HUES6 (cell line): ENCODE data around the gene KCNQ5.

Experiments used
- H3K27ac ChIP-seq: 2 replicates; pipeline ENCODE4 v1.7.0; 2013; ENCODE audit warnings: low read depth, mild to moderate bottlenecking, low read length, inconsistent platforms
- H3K27me3 ChIP-seq: 2 replicates; pipeline ENCODE4 v1.6.1; 2013; ENCODE audit warnings: low read length; ENCODE audit not compliant: control insufficient read depth, insufficient read depth
- H3K36me3 ChIP-seq: 2 replicates; pipeline ENCODE4 v1.6.1; 2013; ENCODE audit warnings: low read length; ENCODE audit not compliant: control insufficient read depth, insufficient read depth
- H3K4me1 ChIP-seq: 2 replicates; pipeline ENCODE4 v1.6.1; 2013; ENCODE audit warnings: low read length; ENCODE audit not compliant: control insufficient read depth, insufficient read depth
- H3K4me3 ChIP-seq: 2 replicates; pipeline ENCODE4 v1.5.1; 2013; ENCODE audit warnings: low read depth, low read length
- H3K9ac ChIP-seq: one replicate; pipeline ENCODE4 v1.6.1; 2013; ENCODE audit warnings: mild to moderate bottlenecking, low read length
- H3K9me3 ChIP-seq: 2 replicates; pipeline ENCODE4 v1.6.1; 2013; ENCODE audit warnings: low read depth, low read length; ENCODE audit not compliant: control insufficient read depth, insufficient read depth

The KCNQ5 gene

DNA sequence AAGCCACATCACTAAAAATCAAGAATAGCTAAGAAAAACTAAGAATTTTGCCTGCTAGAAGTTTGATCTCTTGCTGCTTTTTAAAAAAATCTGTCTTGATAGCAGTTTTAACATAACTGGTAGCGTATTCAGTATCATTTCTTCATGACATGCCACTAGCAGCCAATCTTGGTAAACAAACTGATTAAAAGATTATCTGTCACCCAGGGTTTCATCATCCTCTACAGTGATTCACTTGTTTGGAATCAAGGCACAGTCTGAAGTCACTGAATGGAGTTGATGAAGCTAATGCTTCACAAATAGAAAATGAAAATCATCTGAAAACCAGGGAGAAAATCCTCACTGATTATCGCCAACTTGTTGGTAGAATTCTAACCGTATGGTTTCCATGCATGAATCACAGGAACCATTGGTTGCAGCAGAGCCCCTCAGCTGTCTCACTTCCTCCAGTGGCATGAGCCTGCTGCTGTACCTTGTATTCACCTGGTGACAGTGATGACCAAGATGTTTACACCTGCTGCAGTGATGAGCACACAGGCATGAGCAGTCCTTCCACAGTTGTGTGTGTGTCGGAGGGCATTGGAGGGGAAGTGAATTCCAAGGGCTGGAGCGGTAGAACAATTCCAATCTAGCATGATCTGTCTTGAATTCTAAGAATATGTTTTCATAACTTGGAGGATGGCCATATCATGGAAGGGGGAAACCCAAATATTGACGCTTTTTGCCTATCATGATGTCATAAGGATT, 328.4 kb downstream of the KCNQ5 start:
- Histone ChIP-seq H3K4me1 (no peaks in the 10 kb centered on the region), H3K4me3 (no peak overlapping the region), H3K9me3 (no peaks in the 10 kb centered on the region), H3K9ac (no peak overlapping the region), H3K36me3 (no peaks in the 10 kb centered on the region), H3K27ac (no peak overlapping the region), H3K27me3 (no peaks in the 10 kb centered on the region)

DNA sequence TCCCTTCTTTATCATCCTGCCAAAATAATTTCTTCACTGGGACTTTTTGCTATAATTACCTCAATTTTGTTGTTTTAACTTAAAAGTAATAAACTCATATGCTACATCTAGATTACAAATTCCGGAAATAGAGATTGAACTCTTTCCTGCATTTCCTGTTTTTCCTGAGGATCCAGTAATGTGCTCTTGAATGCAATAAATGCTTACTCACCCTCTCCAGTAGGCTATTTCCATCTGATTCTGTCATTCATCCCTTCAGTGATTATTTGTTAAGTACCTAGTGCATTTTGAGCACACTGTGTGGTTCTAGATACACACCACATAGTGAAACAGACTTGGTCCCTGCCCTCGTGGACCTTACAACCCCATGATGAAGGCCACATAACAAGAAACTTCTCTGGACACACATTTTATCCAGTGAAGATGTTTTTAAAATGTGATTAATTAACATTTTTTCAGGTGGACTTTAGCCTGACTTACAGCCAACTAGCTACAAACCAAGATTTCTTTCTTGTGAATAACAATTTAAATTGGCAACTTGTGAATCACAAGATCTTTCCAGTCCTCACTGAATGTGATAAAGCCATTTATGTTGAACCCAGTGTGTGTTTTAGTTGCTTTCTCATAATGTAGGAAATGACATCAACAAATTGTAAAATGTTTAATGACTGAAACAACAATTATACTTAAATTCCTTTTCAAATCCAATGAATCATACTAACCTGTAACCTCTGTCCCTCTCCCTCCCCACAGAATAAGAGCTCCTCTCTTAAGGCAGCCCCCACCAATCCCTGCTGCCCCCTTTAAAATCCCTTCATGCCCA, 331.2 kb downstream of the KCNQ5 start:
- Histone ChIP-seq H3K9ac (no peak overlapping the region), H3K27ac (no peak overlapping the region), H3K36me3 (no peaks in the 10 kb centered on the region), H3K4me3 (no peak overlapping the region), H3K9me3 (no peaks in the 10 kb centered on the region), H3K27me3 (no peaks in the 10 kb centered on the region), H3K4me1 (peaks cover 8% of the 10 kb centered on the region)

DNA sequence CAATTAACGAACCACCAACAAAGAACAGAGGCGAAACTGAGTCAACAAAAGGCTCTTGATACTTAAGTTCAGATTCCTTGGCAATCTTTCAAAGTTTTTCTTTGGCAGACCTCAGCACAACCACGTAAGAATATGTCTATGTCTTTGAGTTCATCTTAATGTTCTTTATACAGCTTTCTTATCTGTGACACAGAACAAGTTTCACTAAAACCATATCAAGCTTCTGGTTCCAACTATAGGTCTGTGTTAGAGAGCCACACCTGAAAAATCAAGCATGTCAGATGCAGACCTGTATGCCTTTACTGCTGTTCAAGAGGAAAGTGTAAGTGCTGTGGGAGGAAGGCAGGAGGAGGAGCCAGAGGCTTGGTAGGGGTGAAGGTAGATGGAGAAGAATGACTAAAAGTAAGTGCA, 332.1 kb downstream of the KCNQ5 start:
- Histone ChIP-seq H3K9me3 (no peaks in the 10 kb centered on the region), H3K27ac (no peak overlapping the region), H3K36me3 (no peaks in the 10 kb centered on the region), H3K9ac (no peak overlapping the region), H3K27me3 (no peaks in the 10 kb centered on the region), H3K4me1 (peaks cover 8% of the 10 kb centered on the region), H3K4me3 (no peak overlapping the region)

DNA sequence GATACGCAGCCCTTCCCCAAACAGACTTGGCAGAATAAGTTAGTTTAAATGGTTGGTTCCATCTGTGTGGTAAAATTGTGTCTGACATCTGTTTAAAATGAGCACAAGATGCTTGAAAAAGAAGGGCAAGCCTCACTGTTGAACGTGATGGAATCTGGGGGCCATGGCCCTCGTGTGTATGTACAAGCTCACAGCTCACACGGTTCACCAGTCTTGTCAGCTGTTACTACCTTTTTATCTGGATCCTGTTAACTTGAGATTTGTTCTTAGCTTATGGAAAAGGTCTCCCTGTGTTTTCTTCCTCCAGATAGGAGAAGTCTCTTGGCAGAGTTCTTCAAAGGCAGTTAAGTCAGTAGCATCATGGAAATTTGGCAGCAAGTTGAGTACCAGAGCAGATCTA, 332.9 kb downstream of the KCNQ5 start:
- peaks cover 8% of the 10 kb centered on the region for H3K4me1 ChIP-seq
- no peaks in the 10 kb centered on the region for H3K27me3 ChIP-seq
- H3K36me3 ChIP-seq: no peaks in the 10 kb centered on the region
- no peaks in the 10 kb centered on the region for H3K9me3 ChIP-seq
- H3K27ac ChIP-seq: no peak overlapping the region
- H3K4me3 ChIP-seq: no peak overlapping the region
- H3K9ac ChIP-seq: no peak overlapping the region

DNA sequence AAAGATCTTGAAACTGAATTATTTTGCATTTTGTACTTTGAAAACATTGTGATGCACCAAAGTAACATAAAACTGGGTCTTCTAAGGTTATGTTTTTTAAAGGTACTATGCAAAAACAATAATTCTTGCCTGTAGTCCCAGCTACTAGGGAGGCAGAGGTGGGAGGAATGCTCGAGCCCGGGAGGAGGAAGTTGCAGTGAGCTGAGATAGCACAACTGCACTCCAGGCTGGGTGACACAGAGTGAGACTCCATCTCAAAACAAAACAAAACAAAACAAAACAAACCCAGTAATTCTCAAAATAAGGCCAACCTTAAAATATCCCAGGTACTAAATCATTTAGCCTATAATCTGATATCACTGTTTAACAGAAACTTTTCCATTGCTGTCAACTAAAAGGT, 333.8 kb downstream of the KCNQ5 start:
- H3K27me3 ChIP-seq: no peaks in the 10 kb centered on the region
- no peak overlapping the region for H3K9ac ChIP-seq
- no peaks in the 10 kb centered on the region for H3K9me3 ChIP-seq
- H3K27ac ChIP-seq: no peak overlapping the region
- no peak overlapping the region for H3K4me3 ChIP-seq
- H3K4me1 ChIP-seq: peaks cover 8% of the 10 kb centered on the region
- no peaks in the 10 kb centered on the region for H3K36me3 ChIP-seq

DNA sequence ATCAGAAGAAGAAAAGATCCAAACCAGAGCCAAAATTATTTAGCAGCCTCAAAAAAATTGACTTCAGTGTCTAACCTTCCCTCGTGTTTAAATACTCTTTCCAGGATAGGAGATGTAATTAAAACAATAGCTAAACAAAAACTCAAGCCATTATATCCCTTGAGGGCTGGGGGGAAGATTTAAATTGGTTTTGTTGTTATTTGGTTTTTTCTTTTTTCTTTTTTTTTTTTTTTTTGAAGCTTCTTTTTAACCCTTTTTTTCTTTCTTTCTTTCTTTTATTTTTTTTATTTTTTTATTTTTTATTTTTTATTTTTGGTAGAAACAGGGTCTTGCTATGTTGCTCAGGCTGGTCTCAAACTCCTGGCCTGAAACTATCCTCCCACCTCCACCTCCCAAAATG, 334.4 kb downstream of the KCNQ5 start:
- peaks cover 8% of the 10 kb centered on the region for H3K4me1 ChIP-seq
- no peaks in the 10 kb centered on the region for H3K27me3 ChIP-seq
- no peak overlapping the region for H3K4me3 ChIP-seq
- no peaks in the 10 kb centered on the region for H3K36me3 ChIP-seq
- H3K9ac ChIP-seq: no peak overlapping the region
- H3K27ac ChIP-seq: no peak overlapping the region
- H3K9me3 ChIP-seq: no peaks in the 10 kb centered on the region

DNA sequence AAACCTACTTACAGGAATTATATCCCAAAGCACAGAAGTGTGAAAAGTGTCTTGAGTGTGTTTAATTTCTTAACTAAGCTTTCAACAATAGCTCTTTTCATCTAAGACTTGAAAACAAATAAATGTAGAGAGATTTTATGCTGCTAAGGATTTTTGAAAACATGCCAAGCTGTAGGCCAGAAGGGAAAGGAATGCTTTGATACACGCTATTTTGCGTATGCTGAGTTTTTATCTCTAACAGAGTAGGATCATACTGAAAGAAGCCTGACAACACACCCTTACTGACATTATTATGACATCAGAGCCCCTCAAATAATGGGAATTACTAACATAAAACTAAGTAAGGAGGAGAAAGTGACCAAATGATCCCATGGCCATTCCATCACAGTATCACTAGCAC, 338.0 kb downstream of the KCNQ5 start:
- H3K27me3 ChIP-seq: no peaks in the 10 kb centered on the region
- no peak overlapping the region for H3K27ac ChIP-seq
- H3K4me3 ChIP-seq: no peak overlapping the region
- H3K9ac ChIP-seq: no peak overlapping the region
- H3K4me1 ChIP-seq: peaks cover 8% of the 10 kb centered on the region
- no peaks in the 10 kb centered on the region for H3K36me3 ChIP-seq
- no peaks in the 10 kb centered on the region for H3K9me3 ChIP-seq

DNA sequence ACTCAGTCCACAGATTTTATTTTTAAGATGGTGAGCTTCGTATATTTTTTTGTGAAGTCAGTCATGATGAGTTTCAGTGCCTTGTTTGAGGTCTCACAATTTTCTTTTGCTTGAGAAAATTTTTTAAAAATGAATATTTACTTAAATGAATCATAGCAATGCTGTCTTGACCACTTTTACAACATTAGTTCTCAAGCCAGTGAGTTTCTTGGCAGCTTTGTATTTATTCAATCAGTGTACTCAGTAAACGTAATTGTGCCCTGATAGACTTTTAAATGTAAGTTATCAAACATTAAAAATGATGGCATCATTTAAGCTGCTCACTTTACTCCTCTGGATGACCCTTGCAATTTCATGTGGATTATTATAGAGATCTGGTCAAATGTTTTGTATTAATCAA, 342.1 kb downstream of the KCNQ5 start:
- Histone ChIP-seq H3K4me3 (no peak overlapping the region), H3K27ac (no peak overlapping the region), H3K9me3 (no peaks in the 10 kb centered on the region), H3K27me3 (no peaks in the 10 kb centered on the region), H3K9ac (no peak overlapping the region), H3K4me1 (no peaks in the 10 kb centered on the region), H3K36me3 (no peaks in the 10 kb centered on the region)

DNA sequence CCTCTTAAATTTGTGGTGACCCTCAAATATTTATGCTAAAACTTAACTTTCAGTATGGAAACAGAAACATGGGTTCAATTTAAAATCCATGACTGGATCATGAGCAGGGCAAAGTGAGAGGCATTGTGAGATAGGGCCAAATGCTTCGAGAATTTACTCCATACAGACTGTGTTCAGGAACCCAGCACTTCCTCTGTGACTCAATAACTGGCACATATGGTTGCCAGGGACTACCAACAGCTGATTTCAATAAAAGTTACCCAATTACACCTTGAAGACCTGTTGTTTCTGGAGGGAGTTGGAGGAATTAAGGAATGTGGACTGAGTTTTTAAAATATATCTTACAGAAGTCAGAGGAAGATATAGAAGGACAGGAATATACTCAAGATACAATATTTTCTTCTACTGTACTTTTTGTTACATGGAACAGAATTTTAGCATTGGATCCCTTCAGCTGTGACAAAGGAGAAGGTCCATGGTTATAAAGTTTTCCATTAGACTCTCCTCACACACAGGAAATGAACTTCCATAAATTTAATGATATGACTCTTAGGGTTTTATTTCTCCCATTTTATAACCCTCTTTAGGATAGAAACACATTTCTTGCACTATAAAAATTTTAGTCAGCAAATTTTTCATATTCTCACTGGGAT, 344.9 kb downstream of the KCNQ5 start:
- Histone ChIP-seq H3K9me3 (no peaks in the 10 kb centered on the region), H3K4me1 (no peaks in the 10 kb centered on the region), H3K36me3 (no peaks in the 10 kb centered on the region), H3K27me3 (no peaks in the 10 kb centered on the region), H3K27ac (no peak overlapping the region), H3K4me3 (no peak overlapping the region), H3K9ac (no peak overlapping the region)

DNA sequence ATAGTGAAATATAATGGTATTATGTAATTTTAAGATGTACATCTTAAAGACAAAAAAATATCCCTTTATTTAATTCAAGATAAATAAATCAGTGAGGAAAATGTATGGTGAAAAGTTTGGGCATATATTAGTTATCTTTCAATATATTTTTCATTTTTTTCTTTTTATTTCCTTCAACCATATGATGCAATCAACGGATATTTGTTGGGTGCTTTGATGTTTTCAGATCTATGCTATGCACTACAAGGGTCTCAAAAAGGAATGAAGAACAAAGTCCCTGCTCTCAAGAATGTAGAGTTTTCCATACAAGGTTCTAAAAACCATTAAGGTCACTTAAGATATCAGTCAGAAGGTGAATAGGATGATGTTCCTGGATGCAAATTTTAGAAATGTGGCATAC, 345.5 kb downstream of the KCNQ5 start:
- H3K27me3 ChIP-seq: no peaks in the 10 kb centered on the region
- no peak overlapping the region for H3K27ac ChIP-seq
- H3K4me1 ChIP-seq: no peaks in the 10 kb centered on the region
- H3K4me3 ChIP-seq: no peak overlapping the region
- no peaks in the 10 kb centered on the region for H3K9me3 ChIP-seq
- H3K9ac ChIP-seq: no peak overlapping the region
- H3K36me3 ChIP-seq: no peaks in the 10 kb centered on the region

DNA sequence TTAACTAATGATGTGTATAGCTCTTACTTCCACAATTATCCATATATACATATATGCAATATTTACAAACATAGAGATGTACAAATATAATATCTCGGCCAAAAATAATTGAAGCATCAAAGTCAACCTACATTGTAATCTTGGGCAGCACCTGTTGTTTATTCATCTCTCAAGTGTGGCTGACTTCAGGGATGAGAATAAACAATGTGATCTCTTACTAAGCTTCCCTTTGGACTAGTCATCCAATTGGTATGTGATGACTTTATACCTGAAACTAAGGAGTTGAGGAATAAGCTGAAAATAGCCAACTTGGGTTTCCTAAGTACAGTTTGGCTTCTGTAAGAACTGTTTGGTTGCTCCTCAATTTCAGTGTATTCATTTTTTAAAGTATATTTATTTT, 346.8 kb downstream of the KCNQ5 start:
- no peak overlapping the region for H3K9ac ChIP-seq
- H3K27ac ChIP-seq: no peak overlapping the region

More for the DNA sequence above, 346.8 kb downstream of the KCNQ5 start:
- H3K4me3 ChIP-seq: no peak overlapping the region
- no peaks in the 10 kb centered on the region for H3K27me3 ChIP-seq
- H3K36me3 ChIP-seq: no peaks in the 10 kb centered on the region
- H3K9me3 ChIP-seq: no peaks in the 10 kb centered on the region
- H3K4me1 ChIP-seq: no peaks in the 10 kb centered on the region
